SK-N-SH treated with all-trans-retinoic acid at 6 μM for 48 hours (cell line): ENCODE results near the gene GALNTL6.

ENCODE experiments used
- ATAC-seq: fragments of 200-7000 bp; cut with Tn5 transposase; 3 replicates; pipeline ENCODE4 v1.9.1; 2020; ENCODE audit warnings: mild to moderate bottlenecking, moderate library complexity
- ARNTL ChIP-seq: fragments of 450-650 bp; formaldehyde crosslinking; IDR thresholded peaks from 2 replicates; pipeline ENCODE4 v1.5.0; 2020; ENCODE audit warnings: low read depth, mild to moderate bottlenecking, moderate library complexity, borderline replicate concordance
- BACH2 ChIP-seq: fragments of 250-450 bp; sonication (Bioruptor Pico); IDR thresholded peaks from 2 replicates; pipeline ENCODE4 v1.9.0; 2021; ENCODE audit warnings: mild to moderate bottlenecking, borderline replicate concordance
- CREB5 ChIP-seq: fragments of 250-450 bp; sonication (Bioruptor Pico); IDR thresholded peaks from 2 replicates; pipeline ENCODE4 v1.5.1; 2020; ENCODE audit warnings: low read depth, mild to moderate bottlenecking, moderate library complexity
- CSDC2 ChIP-seq: fragments of 250-450 bp; sonication (Bioruptor Pico); IDR thresholded peaks from 2 replicates; pipeline ENCODE4 v1.5.0; 2020; ENCODE audit warnings: mild to moderate bottlenecking, moderate library complexity
- CSRNP3 ChIP-seq: fragments of 250-450 bp; sonication (Bioruptor Pico); IDR thresholded peaks from 2 replicates; pipeline ENCODE4 v1.5.1; 2021; ENCODE audit warnings: mild to moderate bottlenecking, moderate library complexity
- GLIS3 ChIP-seq: fragments of 250-450 bp; sonication (Bioruptor Pico); IDR thresholded peaks from 2 replicates; pipeline ENCODE4 v1.5.0; 2020; ENCODE audit warnings: mild to moderate bottlenecking, moderate library complexity
- ISL1 ChIP-seq: fragments of 250-450 bp; sonication (Bioruptor Pico); IDR thresholded peaks from 2 replicates; pipeline ENCODE4 v2.1.2; 2022; ENCODE audit warnings: mild to moderate bottlenecking, moderate library complexity
- OSR1 ChIP-seq: fragments of 250-450 bp; sonication (Bioruptor Pico); IDR thresholded peaks from 2 replicates; pipeline ENCODE4 v1.8.0; 2022; ENCODE audit warnings: moderate library complexity, mild to moderate bottlenecking, inconsistent platforms
- PATZ1 ChIP-seq: fragments of 250-450 bp; sonication (Bioruptor Pico); IDR thresholded peaks from 2 replicates; pipeline ENCODE4 v1.8.0; 2020; ENCODE audit warnings: mild to moderate bottlenecking, moderate library complexity, borderline replicate concordance
- POU6F1 ChIP-seq: fragments of 250-450 bp; sonication (Bioruptor Pico); IDR thresholded peaks from 2 replicates; pipeline ENCODE4 v1.8.0; 2021; ENCODE audit warnings: low read depth, mild to moderate bottlenecking, moderate library complexity, borderline replicate concordance
- PPARA ChIP-seq: fragments of 250-450 bp; sonication (Bioruptor Pico); IDR thresholded peaks from 2 replicates; pipeline ENCODE4 v1.5.0; 2020; ENCODE audit warnings: mild to moderate bottlenecking, borderline replicate concordance
- RARB ChIP-seq: fragments of 250-450 bp; sonication (Bioruptor Pico); IDR thresholded peaks from 2 replicates; pipeline ENCODE4 v1.8.0; 2021; ENCODE audit warnings: mild to moderate bottlenecking, moderate library complexity
- SNAI2 ChIP-seq: fragments of 250-450 bp; sonication (Bioruptor Pico); IDR thresholded peaks from 2 replicates; pipeline ENCODE4 v1.5.0; 2020; ENCODE audit warnings: mild to moderate bottlenecking, moderate library complexity
- TCF4 ChIP-seq: fragments of 250-450 bp; sonication (Bioruptor Pico); IDR thresholded peaks from 2 replicates; pipeline ENCODE4 v1.8.0; 2021; ENCODE audit warnings: mild to moderate bottlenecking, moderate library complexity, borderline replicate concordance
- ZC3H10 ChIP-seq: fragments of 250-450 bp; sonication (Bioruptor Pico); IDR thresholded peaks from 2 replicates; pipeline ENCODE4 v1.5.1; 2021; ENCODE audit warnings: mild to moderate bottlenecking, moderate library complexity
- ZFP3 ChIP-seq: fragments of 250-450 bp; sonication (Bioruptor Pico); IDR thresholded peaks from 2 replicates; pipeline ENCODE4 v1.5.0; 2020; ENCODE audit warnings: mild to moderate bottlenecking, moderate library complexity
- ZFP30 ChIP-seq: fragments of 450-650 bp; formaldehyde crosslinking; IDR thresholded peaks from 2 replicates; pipeline ENCODE4 v1.5.0; 2022; ENCODE audit warnings: mild to moderate bottlenecking, moderate library complexity
- ZNF70 ChIP-seq: fragments of 450-650 bp; formaldehyde crosslinking; IDR thresholded peaks from 2 replicates; pipeline ENCODE4 v1.5.0; 2020; ENCODE audit warnings: mild to moderate bottlenecking, moderate library complexity
- ZNF8 ChIP-seq: fragments of 450-650 bp; formaldehyde crosslinking; IDR thresholded peaks from 2 replicates; pipeline ENCODE4 v1.5.0; 2020; ENCODE audit warnings: mild to moderate bottlenecking, moderate library complexity

Gene GALNTL6

GRCh38 chr4:172919269-172919668, 1106.1 kb downstream of the GALNTL6 start (continued):
- TF ChIP-seq CREB5 (CRISPR knock-in tag), result no peak
- TF ChIP-seq ZNF8 (CRISPR knock-in tag), result no peak
- TF ChIP-seq GLIS3 (CRISPR knock-in tag), result no peak
- TF ChIP-seq POU6F1 (CRISPR knock-in tag), result no peak
- no peak for TF ChIP-seq ZFP3 (CRISPR knock-in tag)

GRCh38 chr4:172927096-172927814, 1114.1 kb downstream of the GALNTL6 start:
- ATAC-seq, result no peak

GRCh38 chr4:172928347-172928746, 1115.1 kb downstream of the GALNTL6 start:
- ATAC-seq, result no peak
- TF ChIP-seq ZC3H10 (CRISPR knock-in tag) (no peak), GLIS3 (CRISPR knock-in tag) (no peak), ZFP3 (CRISPR knock-in tag) (no peak), CSDC2 (CRISPR knock-in tag) (no peak), PPARA (no peak), BACH2 (no peak), ISL1 (CRISPR knock-in tag) (no peak), CSRNP3 (no peak), CREB5 (CRISPR knock-in tag) (no peak), ARNTL (no peak), SNAI2 (CRISPR knock-in tag) (no peak), ZNF70 (no peak), OSR1 (CRISPR knock-in tag) (no peak)

More at GRCh38 chr4:172927096-172927814, 1114.1 kb downstream of the GALNTL6 start:
- TF ChIP-seq CSDC2 (CRISPR knock-in tag) (no peak), ZC3H10 (CRISPR knock-in tag) (no peak), TCF4 (CRISPR knock-in tag) (no peak), SNAI2 (CRISPR knock-in tag) (no peak), CREB5 (CRISPR knock-in tag) (no peak), RARB (CRISPR knock-in tag) (no peak), ARNTL (no peak), PPARA (no peak), ZNF8 (CRISPR knock-in tag) (no peak), POU6F1 (CRISPR knock-in tag) (no peak), ZFP30 (CRISPR knock-in tag) (no peak), BACH2 (no peak), PATZ1 (CRISPR knock-in tag) (no peak)
